Endothelial cell of hepatic sinusoid (primary cell): ENCODE results near the gene GIMAP8.
"Not testable (repeated sequence)": the region's sequence is repeated elsewhere in the genome, so short reads cannot be mapped to it uniquely, and the experiment has no call there.

ENCODE experiments used
- in situ Hi-C: cut with HindIII; loops from 2 replicates; pipeline ENCODE4 v1.10.0; 2017; ENCODE audit warnings: low sequenced_read_pairs

Gene GIMAP8

GRCh38 chr7:150461520-150461919 lies 11.1 kb downstream of the GIMAP8 start:
- in situ Hi-C loops = no loop called here

DNA sequence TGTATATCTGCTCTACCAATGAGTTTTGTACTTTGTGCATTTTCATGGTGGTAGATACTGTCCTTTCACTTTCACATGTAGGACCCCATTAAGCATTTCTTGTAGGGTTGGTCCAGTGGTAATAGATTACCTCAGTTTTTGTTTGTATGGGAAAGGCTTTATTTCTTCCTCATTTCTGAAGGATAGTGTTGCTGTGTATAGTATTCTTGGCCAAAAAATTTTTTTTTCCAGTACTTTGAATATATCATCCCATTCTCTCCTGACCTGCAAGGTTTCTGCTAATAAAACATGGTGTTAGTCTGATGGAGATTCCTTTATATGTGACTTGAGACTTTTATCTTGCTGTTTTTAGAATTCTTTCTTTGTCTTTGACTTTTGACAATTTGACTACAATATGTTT lies 12.0 kb downstream of the GIMAP8 start:
- in situ Hi-C loops = no loop called here

DNA sequence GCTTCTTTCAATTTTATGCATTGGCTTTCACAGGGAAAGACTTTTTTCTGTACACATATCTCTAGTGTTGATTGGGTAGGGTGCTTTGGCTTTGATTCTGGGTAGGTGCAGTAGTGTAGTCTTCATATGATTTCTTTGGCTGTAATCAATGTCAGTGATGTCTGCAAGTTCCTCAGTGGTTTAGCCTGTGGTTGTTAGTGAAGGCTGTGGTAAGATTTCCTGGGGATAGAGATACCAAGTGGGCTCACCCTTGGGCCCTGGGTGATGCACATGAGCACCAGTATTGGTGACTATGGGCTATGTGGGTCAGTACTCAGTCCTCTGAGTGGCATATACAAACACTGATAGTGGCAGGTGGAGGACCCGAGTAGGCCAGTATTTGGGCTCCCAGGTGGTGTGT lies 13.0 kb downstream of the GIMAP8 start:
- in situ Hi-C loops = no loop called here

DNA sequence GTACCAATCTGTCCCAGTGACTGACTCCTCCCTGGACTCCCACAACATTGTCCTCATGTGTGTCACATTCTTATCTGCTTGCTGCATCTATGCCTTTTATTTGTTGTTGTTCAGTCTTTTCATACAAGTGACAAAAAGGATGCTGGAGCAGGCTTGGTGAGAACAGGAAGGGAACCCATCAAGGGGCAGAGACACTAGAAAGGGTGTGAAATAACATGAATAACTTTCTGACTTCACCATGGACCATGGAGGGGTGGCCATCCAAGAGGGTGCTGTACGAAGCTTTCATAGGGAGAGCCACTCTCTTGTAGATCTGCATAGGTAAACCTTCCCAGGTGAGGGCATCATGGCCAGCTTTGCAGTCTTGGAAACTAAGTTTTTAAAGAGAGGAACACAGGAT lies 14.5 kb downstream of the GIMAP8 start:
- in situ Hi-C loops = no loop called here

DNA sequence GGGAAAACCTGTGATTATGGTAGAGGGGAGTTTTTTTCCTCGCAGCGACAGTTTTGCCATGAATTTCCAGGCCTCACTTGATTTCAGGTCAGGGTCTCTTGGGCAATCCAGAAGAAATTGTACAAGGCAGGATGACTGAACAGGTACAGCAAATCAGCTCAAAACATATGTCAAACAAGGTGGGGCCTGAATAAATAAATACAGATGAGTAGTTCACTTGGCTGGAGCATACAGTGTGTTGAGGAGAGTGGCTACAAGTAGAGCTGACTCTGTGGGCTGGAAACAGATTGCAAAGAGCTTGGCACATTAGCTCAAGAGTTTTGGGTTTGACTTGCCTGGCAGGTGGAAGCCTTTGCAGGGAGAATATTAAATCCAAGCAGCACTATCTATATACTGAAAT lies 15.0 kb downstream of the GIMAP8 start:
- in situ Hi-C loops = no loop called here

GRCh38 chr7:150466477-150466876 lies 16.0 kb downstream of the GIMAP8 start:
- in situ Hi-C loops = no loop called here

- in situ Hi-C loops = no loop called here
Observed at GRCh38 chr7:150468241-150468640, 17.8 kb downstream of the GIMAP8 start.

GRCh38 chr7:150471886-150472285 lies 21.5 kb downstream of the GIMAP8 start:
- in situ Hi-C loops = no loop called here

DNA sequence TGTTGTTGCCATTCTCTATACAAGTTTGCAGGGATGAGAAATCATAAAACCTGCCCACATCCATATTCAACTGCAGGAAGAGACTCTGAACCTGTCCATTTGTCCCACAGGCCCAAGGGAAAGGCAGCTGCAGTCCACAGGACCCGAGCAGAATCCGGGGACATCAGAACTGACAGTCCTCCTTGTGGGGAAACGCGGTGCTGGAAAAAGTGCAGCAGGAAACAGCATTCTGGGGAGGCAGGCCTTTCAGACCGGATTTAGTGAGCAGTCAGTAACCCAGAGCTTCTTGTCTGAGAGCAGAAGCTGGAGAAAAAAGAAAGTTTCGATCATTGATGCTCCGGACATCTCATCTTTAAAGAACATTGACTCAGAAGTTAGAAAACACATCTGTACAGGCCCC lies 23.5 kb downstream of the GIMAP8 start:
- in situ Hi-C loops = no loop called here

DNA sequence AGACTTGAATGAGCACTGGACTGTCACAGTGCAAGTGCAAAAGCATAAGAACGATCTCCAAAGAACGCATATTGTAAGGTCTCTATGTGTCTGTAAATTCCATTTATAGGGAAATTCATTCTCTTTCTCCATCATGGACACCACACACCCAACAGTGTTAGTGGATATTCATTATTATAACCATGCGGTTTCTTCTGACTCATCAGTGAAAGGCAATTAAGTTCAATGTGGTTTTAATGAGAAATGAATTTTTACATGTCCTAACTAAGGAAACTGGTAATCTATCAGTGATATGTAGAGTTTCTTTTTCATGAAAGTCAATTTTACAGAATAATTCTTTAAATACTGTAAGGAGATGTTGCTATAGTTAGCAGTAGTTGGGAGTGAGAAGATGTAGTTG lies 25.9 kb downstream of the GIMAP8 start:
- in situ Hi-C loops = no loop called here

- in situ Hi-C loops = no loop called here
Observed at GRCh38 chr7:150476819-150477631, 26.6 kb downstream of the GIMAP8 start.

GRCh38 chr7:150479023-150479716 lies 28.7 kb downstream of the GIMAP8 start:
- in situ Hi-C loops = no loop called here

DNA sequence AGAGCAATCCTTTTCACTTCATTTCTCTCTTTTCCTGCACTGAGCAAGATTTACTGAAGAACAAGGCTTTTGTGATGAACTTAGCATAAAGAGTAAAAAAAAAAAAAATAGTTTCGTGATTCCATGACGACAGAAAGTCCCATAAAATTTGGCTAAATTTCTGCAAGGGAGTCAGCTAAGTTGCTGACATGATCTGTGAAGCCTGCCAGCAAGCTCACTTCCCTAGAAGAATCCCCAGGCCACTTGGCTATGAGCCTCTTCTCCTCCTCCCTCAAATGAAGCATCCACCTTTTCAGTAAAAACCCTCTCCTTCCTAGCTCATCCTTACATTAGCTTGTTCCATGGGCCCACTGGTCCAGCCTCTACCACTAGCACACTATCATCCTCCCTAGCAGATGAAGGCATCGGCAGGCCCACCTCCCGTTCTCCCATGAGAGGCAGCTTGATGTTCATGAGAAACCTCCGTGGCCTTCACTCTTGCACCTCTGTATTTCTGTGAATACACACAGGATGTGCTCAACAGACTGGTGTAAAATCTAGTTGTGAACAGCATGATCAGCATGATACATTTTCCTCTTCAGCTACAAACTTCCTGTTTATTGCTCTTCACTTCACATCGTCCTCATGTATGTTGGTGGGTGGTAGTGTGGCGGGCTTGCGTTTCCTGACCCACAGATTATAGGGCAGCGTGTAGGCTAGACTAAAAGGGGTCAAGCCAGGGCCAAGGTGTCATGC lies 30.9 kb downstream of the GIMAP8 start:
- in situ Hi-C loops = no loop called here

DNA sequence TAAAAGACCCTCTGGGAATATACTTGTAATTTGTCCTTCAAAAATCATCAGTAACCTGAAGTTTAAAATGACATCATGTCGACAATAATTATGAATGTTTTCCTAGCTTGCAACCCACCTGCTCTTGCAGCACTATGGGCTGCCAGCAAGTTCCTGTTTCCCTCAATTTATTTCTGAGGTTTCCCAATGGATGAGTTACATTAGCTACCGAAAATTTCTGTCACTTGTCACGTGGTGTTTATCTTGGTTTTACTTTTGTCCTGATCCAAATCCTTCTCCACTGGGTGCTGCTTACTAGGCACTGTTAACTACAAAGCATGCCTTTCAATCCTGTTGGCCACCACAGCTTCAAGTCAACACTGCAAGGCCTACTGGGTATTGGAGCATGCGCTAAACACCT lies 31.5 kb downstream of the GIMAP8 start:
- in situ Hi-C loops = no loop called here

- in situ Hi-C loops = not testable (repeated sequence)
Observed at GRCh38 chr7:150483514-150483913, 33.1 kb downstream of the GIMAP8 start.

DNA sequence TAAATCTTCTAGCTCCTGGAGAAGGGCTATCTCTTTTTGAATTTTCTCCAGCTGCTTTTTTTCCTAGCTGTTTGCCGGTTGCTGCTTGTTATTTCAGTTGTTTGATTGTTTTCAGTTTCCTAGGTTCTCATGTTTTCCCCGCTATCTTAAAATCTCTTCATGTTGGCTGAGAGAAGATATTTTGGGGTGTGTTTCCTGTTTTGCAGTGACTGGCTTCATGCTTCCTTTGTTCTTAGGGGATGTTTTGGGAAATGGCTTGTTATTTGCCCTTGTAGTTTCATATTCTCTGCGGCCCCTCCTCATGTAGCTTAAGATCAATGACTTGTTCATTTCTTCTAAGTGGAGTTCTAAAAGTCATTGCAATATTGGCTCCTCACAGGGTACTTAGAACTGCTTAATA lies 33.6 kb downstream of the GIMAP8 start:
- in situ Hi-C loops = not testable (repeated sequence)

DNA sequence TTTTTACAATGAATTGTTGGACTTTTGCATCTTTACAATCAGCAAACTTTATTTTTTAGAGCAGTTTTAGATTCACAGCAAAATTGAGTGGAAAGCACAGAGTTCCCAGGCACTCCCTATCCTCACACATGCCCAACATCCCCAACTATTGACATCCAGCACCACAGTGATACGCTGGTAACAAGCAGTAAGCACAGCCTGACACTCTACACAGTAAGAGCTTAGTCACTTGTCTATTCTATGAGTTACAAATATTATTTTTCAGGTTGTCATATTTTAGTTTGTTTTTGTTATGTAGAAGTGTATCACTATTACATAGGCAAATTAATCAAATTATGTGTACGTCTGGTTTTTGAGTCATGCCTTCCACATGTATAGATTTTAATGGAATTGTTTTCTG lies 37.2 kb downstream of the GIMAP8 start:
- in situ Hi-C loops = no loop called here

GRCh38 chr7:150489782-150490181 lies 39.4 kb downstream of the GIMAP8 start:
- in situ Hi-C loops = no loop called here

- in situ Hi-C loops = not testable (repeated sequence)
Observed at GRCh38 chr7:150493442-150493841, 43.0 kb downstream of the GIMAP8 start.

GRCh38 chr7:150502519-150502918 lies 52.1 kb downstream of the GIMAP8 start:
- in situ Hi-C loops = no loop called here

DNA sequence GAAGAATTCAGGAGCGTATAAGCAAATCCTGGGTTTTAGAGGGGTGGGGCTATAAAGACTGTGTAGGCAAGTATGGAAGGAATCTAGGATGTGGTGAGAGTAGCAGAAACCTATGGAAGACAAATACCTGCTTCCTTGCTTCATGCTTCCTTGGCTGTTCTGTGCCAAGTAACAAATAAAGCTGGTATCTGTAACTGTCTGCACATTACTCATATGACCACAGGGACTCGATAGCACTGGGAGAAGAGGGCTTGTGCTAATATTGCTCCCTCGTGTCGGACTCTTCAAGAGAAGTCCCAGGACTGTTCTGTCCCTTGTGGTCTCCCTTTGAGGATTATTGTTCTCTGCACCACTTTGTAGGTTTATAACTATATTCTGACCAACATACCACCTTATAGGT lies 52.7 kb downstream of the GIMAP8 start:
- in situ Hi-C loops = no loop called here

- in situ Hi-C loops = no loop called here
Observed at GRCh38 chr7:150503581-150503980, 53.2 kb downstream of the GIMAP8 start.
